Embryonic facial prominence (tissue), 1 donor: ENCODE data around the gene EPHB6.

ENCODE experiments used
- DNase-seq: peaks from one replicate; pipeline ENCODE4 v3.0.0-alpha.2; 2016; ENCODE audit errors: extremely low spot score

Gene EPHB6, protein sequence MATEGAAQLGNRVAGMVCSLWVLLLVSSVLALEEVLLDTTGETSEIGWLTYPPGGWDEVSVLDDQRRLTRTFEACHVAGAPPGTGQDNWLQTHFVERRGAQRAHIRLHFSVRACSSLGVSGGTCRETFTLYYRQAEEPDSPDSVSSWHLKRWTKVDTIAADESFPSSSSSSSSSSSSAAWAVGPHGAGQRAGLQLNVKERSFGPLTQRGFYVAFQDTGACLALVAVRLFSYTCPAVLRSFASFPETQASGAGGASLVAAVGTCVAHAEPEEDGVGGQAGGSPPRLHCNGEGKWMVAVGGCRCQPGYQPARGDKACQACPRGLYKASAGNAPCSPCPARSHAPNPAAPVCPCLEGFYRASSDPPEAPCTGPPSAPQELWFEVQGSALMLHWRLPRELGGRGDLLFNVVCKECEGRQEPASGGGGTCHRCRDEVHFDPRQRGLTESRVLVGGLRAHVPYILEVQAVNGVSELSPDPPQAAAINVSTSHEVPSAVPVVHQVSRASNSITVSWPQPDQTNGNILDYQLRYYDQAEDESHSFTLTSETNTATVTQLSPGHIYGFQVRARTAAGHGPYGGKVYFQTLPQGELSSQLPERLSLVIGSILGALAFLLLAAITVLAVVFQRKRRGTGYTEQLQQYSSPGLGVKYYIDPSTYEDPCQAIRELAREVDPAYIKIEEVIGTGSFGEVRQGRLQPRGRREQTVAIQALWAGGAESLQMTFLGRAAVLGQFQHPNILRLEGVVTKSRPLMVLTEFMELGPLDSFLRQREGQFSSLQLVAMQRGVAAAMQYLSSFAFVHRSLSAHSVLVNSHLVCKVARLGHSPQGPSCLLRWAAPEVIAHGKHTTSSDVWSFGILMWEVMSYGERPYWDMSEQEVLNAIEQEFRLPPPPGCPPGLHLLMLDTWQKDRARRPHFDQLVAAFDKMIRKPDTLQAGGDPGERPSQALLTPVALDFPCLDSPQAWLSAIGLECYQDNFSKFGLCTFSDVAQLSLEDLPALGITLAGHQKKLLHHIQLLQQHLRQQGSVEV

DNA sequence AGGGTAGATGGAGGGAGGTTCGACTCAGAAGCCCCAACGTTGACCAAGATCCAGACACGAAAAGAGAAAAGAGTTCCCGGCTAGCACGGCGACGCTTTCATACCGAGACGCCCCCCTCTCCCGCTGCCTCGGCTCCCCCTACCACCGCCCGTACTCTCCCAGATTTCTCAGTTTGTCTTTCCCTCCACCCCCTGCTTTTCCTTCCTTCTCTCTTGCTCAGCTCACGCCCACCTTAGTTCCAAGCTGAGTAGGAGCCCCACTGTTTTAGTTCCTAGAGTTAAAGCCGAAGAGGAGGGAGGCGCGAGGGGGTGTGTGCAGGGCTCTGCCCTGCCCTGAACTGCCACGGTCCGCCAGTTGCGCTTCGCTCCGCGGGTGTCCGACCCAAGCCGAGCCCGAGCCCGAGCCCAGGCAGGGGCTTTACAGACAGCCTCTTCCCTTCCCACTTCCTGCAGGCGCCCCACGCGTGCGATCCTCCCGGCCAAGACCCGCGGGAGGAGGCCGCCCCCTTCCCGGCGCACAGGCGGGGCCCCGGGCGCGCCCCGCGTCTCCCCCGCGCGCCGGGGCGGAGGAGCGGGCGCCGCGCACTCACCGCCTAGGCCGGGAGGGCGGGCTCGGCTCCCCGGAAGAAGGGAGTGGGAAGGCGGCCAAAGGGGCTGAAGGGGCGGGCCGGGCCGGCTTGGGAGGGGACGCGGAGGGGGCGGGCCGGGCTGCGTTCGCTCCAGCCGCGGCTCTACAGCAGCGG is at the start of gene EPHB6:
Gene EPHB6 (plus strand): TSS at position 705 of the 742 bp plus-strand sequence. CDS start 8,152 bp downstream, outside the sequence.
- peak; percentile 56 for DNase-seq

DNA sequence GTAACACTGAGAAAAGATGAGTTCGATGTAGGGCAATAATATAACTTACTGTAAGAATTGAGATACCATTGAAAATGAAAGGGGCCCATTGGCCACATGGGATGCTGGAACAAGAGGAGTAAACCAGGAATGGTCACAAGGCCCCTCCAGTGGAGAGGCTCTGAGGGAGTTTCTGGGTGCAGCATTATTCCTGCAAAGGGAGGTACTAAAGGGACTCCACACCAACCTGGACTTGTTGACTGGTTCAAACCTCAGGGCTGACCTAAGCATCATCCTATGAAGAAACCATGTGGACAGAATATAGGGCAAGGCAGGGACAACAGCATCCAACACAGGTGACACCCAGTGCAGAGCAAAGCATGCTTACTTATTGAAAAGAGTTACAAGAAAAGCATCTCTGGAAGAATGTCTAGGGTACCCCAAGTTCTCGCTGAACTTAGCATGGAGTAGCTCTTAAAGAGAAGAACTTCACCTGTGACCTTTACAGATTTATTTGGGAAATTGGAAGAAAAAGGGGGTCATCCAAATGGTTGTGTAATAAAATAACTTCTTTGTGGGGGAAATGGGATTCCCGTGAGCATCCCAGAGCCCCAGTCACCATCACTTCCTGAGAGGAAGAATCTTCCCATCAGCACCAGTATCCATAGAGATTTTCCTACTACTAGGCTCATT is 49.4 kb upstream of the EPHB6 start:
- no peak for DNase-seq

DNA sequence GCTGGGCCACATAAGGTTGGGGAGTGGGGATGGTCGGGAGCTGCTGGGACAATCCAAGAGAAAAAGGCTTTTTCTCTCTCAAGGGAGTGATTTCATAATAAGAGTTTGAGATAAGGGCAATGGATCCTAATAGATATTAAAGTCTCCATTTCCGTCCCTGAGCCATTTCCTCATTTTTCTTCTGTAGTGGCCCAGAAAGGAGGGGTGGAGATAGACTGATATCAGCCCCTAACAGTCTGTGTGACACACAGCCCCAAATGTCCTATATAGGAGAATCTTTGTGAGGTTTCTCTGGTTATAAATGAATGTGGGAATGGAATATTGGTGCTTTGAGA is 48.9 kb upstream of the EPHB6 start:
- DNase-seq: no peak

DNA sequence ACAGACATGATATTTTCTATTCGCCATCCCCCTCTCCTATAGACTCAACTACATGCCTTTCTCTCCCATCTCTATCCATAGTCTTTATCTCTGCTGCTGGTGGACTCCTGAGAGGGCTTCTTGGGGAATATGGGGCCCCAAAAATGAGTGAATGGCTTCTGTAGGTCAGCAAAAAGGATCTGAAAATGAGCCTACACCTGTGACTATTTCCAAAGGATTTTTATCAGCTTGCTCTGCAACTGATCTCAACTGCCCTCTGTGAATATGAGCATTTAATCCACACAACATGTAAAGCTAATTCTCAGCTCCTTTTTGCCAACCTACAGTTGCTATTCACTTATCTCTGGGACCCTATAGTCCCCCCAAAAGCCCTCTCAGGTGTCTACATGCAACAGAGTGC is 47.9 kb upstream of the EPHB6 start:
- DNase-seq: no peak

DNA sequence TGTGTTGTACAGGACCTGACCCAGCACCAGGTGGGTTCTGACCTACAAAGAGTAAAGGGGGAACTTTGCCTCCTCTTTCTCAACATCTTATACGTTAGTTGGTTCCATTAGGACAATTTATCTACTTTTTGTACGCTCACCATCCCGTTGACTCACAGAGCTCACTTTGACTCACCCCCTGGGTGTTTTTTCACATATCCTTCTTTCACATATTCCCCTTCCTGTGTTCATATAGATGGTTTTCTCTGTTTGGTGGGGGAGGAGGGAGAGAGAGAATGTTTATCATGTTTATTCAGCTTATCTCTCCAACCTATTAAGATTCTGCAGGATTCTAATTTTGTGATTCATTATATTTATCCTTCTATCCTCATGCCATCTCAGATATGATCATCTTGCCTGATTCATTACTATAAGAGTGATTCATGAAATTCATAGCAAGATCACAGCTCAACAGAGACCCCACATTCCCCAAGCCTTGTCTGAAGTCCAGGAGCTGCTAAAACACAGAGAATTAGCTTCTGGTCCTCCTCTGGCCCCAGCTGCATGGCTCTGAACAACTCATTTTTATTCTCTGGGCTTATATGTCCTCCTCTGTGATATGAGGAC is 46.9 kb upstream of the EPHB6 start:
- no peak for DNase-seq

DNA sequence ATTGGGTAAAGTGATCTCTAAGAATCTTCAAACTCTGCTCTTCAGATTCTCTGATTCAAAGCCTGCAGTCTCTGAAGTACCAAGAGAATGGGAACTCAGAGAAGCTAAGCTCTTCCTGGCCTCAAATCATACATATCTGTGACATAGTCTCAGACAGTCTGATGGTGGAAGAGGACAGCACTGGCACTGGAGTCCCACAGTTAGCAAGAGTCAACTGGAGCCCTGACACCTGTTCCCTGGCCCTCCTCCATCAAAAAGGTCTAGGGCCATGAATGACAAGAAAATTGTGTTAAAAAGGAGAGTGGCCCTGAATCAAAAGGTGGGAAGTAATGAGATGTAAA is 46.4 kb upstream of the EPHB6 start:
- DNase-seq: no peak

DNA sequence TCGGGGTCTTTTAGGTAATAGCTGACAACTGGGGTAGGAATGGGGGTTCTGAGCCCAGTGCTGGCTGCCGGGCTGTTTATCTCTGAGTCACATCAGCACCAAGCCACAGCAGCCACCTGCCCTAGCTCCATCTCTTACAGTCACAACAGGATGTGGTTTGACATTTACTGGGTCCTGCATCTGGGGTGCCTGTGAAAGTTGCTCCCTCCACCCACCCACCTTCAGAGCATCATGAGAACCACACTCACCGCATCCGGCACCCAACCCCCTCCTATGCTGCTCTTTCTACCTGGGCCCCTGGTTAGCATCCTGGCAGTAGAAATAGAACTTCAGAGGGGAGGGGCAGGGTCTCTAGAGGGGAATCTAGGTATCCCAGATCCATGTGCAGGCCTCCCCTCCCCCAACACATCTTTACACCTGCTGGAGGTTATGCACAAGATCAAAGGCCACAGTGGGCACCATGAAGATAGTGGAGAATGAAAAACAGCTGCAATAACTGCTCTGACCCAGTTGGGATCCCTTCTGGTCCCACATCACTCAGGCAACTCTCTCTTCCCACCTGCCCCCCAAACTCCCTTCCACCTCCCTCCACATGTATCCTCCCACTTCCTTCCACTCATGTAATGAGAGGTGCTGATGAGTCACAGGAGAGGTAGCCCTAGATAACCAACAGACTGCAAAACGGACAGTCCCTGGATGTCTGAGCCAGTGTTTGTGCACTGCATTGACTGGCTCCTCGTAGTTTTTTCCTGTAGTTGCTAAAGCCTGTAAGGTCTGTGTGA is 45.9 kb upstream of the EPHB6 start:
- no peak for DNase-seq

DNA sequence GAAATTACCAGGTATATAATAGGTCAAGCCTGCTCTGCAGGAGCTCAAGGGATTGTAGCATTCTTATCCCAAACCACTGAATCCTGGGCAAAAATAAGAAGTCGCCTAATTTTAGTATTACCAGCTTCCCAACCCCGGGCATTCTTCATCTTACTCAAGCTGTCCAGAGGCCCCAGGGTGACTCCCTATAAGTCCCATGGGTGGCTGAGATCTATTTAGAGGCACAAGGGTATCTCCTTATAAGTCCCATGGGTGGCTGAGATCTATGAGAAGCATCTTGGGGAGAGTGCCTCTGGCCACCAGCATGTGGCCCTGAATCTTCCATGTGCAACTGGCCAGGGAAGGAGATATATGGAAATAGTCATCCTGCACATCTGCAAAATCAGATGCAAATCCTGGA is 45.2 kb upstream of the EPHB6 start:
- DNase-seq: no peak

DNA sequence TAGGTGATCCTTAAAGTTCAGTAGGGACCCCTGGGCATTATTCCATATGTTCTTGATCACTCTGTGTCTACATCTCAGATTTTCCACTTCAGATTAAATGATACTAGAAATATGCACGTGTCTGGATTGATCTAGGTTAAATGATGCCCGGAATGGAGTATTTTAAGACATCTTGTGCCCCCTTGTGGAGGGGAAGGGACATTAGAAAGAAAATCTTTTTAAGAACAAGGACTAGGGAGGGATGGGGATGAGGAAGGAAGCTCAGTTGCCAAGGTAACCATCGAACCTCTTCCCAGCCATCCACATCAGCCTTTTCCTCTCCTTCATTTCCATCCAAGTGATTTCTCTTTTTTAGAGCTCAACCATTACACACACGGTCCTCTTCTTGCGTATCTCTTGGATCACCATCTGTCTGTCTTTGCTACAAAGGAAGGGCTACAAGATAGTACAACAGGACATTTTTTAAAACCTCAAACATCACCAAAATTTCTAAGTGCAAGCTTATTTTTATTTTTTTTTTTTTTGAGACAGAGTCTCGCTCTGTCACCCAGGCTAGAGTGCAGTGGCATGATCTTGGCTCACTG is 43.6 kb upstream of the EPHB6 start:
- no peak for DNase-seq

DNA sequence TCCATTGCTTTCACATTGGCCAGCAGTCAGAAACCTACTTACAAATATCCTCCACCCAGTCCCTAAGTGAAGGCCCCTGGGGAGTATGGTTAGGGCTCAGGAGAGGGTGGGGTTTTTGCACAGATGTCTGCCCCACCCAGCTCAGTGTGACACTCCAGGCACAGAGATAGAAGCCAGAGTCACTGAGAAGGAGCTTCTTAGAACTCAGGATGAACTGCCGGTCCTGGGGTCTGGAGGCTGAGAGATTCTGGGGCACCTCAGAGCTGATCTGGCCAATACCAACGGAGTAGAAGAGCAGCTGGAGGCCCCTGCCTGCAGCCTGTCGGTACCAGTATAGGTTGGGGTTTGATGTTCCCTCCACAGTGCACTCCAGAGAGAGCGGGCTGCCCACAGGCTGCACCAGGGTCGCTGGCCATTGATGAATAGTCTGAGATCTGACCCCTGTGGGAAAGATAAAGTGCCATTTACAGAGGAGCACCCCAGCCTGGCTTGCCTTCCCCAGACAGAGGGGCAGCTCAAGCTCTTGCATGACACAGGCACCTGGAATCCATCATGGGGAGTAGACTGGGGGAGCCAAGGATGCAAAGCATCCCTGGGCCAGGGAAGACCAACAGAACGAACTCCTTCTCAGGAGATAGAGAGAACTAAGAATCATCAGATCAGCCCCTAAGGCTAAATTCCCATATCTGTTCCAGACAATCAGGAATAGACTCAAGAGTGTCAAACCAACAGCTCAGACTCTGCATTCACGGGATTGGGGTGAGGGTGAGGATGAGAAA is 42.2 kb upstream of the EPHB6 start:
- no peak for DNase-seq

DNA sequence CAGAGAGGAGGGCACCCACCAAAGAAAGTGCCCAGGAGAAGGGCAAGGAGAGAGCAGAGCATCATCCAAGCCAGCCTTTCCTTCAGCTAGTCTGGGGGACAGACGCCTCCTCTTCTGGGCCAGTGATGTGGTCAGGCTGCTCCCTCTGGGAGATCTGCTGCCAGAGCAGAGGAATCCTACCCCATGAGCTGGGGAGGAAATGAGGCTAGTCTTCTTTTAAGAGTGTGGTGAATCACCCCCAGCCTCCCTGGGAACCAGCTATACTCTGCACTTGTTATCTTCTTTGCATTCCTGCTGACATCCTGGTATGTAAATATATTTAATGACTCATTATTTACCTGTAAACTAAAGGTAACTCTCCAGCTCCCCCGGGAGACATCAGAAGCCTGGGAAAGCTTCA is 41.6 kb upstream of the EPHB6 start:
- DNase-seq: no peak

DNA sequence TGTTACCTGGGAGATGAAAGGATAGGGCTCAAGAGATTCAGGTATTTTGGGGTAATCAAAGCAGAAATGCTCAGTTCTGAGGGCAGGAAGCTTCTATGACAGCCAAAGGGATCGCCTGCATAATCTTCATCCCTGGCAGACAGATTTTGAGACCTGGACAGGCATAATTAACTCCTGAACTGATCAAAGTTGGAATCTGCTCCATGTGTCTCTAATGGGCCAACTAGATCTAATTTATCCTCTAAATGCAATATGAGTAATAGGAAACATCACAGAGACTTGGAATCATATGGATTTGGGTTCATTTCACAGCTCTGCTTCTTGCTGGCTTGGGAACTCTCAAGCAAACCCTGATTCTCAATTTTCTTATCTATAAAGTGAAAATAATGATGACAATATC is 41.2 kb upstream of the EPHB6 start:
- no peak for DNase-seq

DNA sequence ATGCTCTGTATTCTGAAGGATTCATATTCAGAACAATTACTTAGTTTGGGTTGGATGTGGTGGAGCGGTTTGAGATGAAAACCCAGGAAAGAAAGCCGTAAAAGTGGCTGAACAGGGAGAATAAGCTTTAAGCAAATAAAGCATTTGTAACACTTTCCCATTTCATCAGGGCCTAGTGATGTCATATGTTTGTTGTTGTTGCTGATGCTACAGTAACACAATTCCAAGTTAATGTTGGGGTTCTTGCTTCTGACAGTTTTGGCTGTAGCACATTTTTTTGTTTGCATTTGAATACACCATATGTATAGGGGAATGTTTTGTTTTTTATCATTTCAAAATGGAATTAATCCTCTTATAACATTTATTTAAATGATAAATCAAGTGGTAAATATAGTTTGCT is 40.4 kb upstream of the EPHB6 start:
- no peak for DNase-seq

DNA sequence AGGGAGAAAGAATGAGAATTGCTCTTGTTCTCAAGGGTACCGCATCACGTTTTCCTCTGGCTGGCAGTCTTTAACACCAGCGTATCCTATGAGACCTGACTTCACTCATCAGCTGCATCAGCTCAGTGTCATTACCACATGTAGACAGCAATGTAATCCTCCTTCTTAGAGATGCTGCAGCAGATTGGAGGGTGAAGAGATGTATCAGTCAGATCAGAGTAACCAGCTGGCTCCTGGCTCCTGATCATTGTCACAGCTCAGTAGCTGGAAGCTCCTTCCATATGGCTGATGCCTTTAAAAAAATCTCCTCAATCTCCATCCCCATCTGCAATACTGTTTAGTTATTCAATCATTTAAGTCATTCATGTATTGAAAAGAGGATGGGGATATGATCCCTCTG is 39.7 kb upstream of the EPHB6 start:
- DNase-seq: no peak

DNA sequence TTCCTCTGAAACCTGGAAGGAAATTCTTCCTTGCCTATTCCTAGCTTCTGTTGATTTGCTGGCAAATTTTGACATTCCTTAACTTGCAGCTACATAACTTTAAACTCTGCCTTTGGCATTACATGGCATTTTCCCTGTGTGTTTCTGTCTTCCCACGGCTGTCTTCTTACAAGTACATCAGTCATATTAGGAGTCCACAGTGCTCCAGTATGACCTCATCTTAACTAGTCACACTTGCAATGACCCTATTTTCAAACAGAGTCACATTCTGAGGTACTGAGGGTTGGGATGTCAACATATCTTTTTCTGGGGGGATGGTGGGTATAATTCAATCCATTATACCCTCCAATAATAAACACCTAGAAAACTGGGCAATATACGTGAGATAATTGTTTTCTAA is 37.4 kb upstream of the EPHB6 start:
- DNase-seq: no peak

DNA sequence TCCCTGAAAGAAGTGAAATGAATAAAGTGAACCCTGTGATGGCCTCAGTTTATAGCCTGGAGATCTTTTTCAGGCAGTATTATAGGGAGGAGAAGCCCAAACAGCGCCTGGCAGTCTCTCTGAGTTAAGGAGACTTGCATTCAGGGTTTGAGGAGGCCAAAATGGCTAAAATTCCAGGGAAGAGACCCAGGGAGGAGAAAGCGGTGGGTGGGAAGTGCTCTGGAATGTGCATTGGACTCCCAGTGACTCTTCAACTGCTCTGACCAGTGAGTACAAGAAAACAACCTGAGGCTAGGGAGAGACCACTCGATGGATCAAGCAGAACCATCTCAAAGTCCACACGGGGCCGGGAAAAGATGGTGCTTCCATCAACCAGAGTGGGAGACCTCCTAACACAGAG is 35.3 kb upstream of the EPHB6 start:
- no peak for DNase-seq

DNA sequence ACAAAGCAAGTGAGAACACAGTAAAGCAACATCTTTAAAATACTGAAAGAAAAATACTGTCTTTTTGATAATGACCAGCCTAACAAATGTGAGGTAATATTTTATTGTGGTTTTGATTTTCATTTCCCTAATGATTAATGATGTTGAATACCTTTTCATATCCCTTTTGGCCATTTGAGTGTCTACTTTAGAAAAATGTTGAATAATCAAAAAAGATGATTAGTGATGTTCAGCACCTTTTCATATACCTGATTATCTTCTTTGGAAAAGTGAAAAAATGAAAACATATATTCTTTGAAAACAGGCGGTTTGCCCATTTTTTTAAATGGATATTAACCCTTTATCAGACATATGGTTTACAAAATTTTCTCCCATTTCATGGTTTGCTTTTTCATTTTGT is 32.2 kb upstream of the EPHB6 start:
- DNase-seq: no peak

DNA sequence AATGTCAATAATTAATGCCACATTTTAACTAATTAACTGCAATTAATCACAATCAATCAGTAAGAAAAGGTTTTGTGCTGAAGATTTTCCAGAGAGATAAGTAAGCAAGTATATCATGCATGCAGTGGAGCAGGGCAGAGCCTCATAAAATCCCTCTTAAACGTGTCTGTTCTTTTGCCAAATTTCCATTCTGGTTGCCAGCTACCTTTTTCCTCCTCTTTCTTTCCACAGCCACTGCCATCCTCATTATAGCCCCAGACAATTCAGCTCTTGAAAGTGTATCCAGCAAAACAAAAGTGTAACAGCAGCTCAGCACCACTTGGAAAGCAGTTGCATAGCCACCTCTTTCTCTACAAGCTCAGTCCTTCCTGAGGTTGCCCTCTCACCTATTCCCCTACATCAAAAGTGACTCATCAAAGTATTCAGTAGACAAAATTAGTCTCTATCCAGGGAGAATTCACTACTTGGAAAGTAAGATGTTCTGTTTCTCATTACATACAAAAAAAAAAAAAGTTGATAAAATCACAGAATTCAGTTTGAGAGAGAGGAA is 26.9 kb upstream of the EPHB6 start:
- no peak for DNase-seq

DNA sequence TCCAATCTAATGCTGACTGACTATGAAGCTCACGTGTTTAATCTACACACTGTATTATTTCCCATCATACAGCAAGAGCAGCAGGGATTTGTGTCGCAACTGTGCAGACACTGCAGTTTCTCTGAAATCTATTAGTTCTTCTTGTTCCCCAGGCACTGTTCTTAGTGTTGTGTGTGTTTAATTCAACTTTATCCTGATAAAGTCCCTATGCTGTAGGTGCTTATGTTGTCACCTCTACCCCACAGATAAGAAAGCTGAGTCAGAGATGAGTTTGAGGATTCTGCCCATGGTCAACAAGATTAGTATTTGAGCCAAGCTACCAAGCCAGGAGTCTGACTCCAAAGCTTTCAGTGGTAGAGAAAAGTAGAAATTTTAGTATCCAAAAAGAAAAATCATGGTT is 22.5 kb upstream of the EPHB6 start:
- DNase-seq: no peak
